B cell (primary cell): ENCODE data around the gene ELOVL1. TPM values are rescaled to one million over a fixed set of nuclear protein-coding genes. Genes with fewer than 3 reads are reported as not detected.

Experiments
- ATAC-seq: fragments of 200-7000 bp; cut with Tn5 transposase; one replicate; pipeline ENCODE4 v1.10.0; 2021; ENCODE audit warnings: low read depth, mild to moderate bottlenecking, moderate number of reproducible peaks, moderate library complexity
- CTCF ChIA-PET: fragments of 350-600 bp; sonication (Branson Sonifier 250); formaldehyde crosslinking; loops from one replicate; lab custom pipeline; 2021; ENCODE audit warnings: antibody characterized with exemption, inconsistent platforms; lab: Charles Lee
- POLR2A ChIA-PET: fragments of 350-600 bp; sonication (Branson Sonifier 250); formaldehyde crosslinking; loops from one replicate; lab custom pipeline; 2021; ENCODE audit warnings: antibody characterized with exemption; lab: Charles Lee
- DNase-seq: peaks from one replicate; pipeline ENCODE4 v3.0.0; 2013
- H2AFZ ChIP-seq: 2 replicates; pipeline ENCODE4 v1.6.1; 2012; ENCODE audit warnings: mild to moderate bottlenecking, low read depth, low read length; ENCODE audit not compliant: insufficient read depth, poor library complexity, severe bottlenecking
- H3K27ac ChIP-seq, 2 donors: 1 replicate in 1 of 2; 2 replicates in 1 of 2; pipeline ENCODE4 v1.5.1; 2012 to 2013; ENCODE audit warnings: low read length in 2 of 2, mild to moderate bottlenecking in 2 of 2, moderate library complexity in 1 of 2
- H3K27me3 ChIP-seq, 4 experiments: fragments of 200-600 bp in 1 of 4; sonication (generic) in 1 of 4; replicated peaks in 1 of 4; 1 replicate in 2 of 4; 2 replicates in 2 of 4; pipeline versions ENCODE4 v1.6.1 to v1.7.0; 2013 to 2016; ENCODE audit warnings: low read length in 3 of 4, mild to moderate bottlenecking in 2 of 4, mixed read lengths in 1 of 4, moderate library complexity in 1 of 4; ENCODE audit not compliant: insufficient read depth in 4 of 4, control insufficient read depth in 3 of 4; ENCODE audit errors: control extremely low read depth in 1 of 4
- H3K36me3 ChIP-seq, 2 experiments: replicated peaks in 1 of 2; 1 replicate in 1 of 2; 2 replicates in 1 of 2; pipeline versions ENCODE4 v1.6.1 to v1.7.1; 2013; ENCODE audit warnings: low read length in 1 of 2; ENCODE audit not compliant: insufficient read depth in 2 of 2, control insufficient read depth in 1 of 2; ENCODE audit errors: control extremely low read depth in 1 of 2, extremely low read depth in 1 of 2
- H3K4me1 ChIP-seq, 2 donors: fragments of 200-600 bp in 1 of 2; sonication (generic) in 1 of 2; 1 replicate in 1 of 2; 2 replicates in 1 of 2; pipeline versions ENCODE4 v1.5.1 to v1.6.1; 2013 to 2017; ENCODE audit warnings: low read length in 2 of 2; ENCODE audit not compliant: control insufficient read depth in 2 of 2, insufficient read depth in 2 of 2
- H3K4me2 ChIP-seq: replicated peaks from 2 replicates; pipeline ENCODE3; 2012; ENCODE audit warnings: mild to moderate bottlenecking, low read depth, low read length; ENCODE audit not compliant: poor library complexity, severe bottlenecking
- H3K4me3 ChIP-seq, 5 experiments: fragments of 200-600 bp in 1 of 5; sonication (generic) in 1 of 5; 1 replicate in 3 of 5; 2 replicates in 2 of 5; pipeline versions ENCODE4 v1.5.1 to v1.7.0; 2011 to 2016; ENCODE audit warnings: low read length in 4 of 5, mild to moderate bottlenecking in 4 of 5, low read depth in 2 of 5, control low read depth in 1 of 5, moderate library complexity in 1 of 5; ENCODE audit not compliant: insufficient read depth in 1 of 5; ENCODE audit errors: control extremely low read depth in 1 of 5, extremely low read depth in 1 of 5
- H3K79me2 ChIP-seq: fragments of 200-600 bp; sonication (generic); one replicate; pipeline ENCODE4 v1.6.0; 2016; ENCODE audit warnings: low read length; ENCODE audit not compliant: control insufficient read depth, insufficient read depth
- H3K9ac ChIP-seq: fragments of 200-600 bp; sonication (generic); 2 replicates; pipeline ENCODE4 v1.6.1; 2017; ENCODE audit warnings: mild to moderate bottlenecking, low read length, moderate library complexity
- H3K9me3 ChIP-seq, 3 donors: one replicate each; pipeline versions ENCODE4 v1.6.1 to v1.7.1; 2013; ENCODE audit warnings: low read length in 2 of 3; ENCODE audit not compliant: control insufficient read depth in 2 of 3, insufficient read depth in 1 of 3; ENCODE audit errors: control extremely low read depth in 1 of 3
- H4K20me1 ChIP-seq: 2 replicates; pipeline ENCODE4 v1.6.0; 2012; ENCODE audit warnings: mild to moderate bottlenecking, low read length; ENCODE audit not compliant: insufficient read depth, control insufficient read depth, poor library complexity, severe bottlenecking
- H3K27ac Mint-ChIP-seq: one replicate; pipeline ENCODE4 v1.8.0; 2021; ENCODE audit warnings: mixed read lengths
- H3K27me3 Mint-ChIP-seq: one replicate; pipeline ENCODE4 v1.8.0; 2021; ENCODE audit warnings: mixed read lengths
- H3K4me1 Mint-ChIP-seq: one replicate; pipeline ENCODE4 v1.8.0; 2021; ENCODE audit warnings: mixed read lengths
- H3K4me3 Mint-ChIP-seq: one replicate; pipeline ENCODE4 v1.8.0; 2021; ENCODE audit warnings: mixed read lengths
- H3K9me3 Mint-ChIP-seq: one replicate; pipeline ENCODE4 v1.8.0; 2022; ENCODE audit warnings: mixed read lengths; ENCODE audit not compliant: insufficient read depth
- EZH2 ChIP-seq: IDR thresholded peaks from 2 replicates; pipeline ENCODE4 v1.6.1; 2012; ENCODE audit warnings: borderline replicate concordance, low read depth, mild to moderate bottlenecking, moderate library complexity, low read length; ENCODE audit not compliant: insufficient read depth, poor library complexity, severe bottlenecking
- WGBS: methylation state at CpG from one replicate; pipeline ENCODE4 v1.1.5; 2013; ENCODE audit warnings: missing lambda C conversion rate; ENCODE audit not compliant: insufficient coverage; 5-methylcytosine and 5-hydroxymethylcytosine counted together
- intact Hi-C: fragments of 100-400 bp; cut with micrococcal nuclease; formaldehyde crosslinking; loops from one replicate; pipeline ENCODE4 v1.10.0; 2022
- polyA plus RNA-seq: library from polyadenylated mRNA; depleted of rRNA; stranded (reverse); fragments of >200 nt; gene quantifications from 2 replicates; pipeline ENCODE4 v1.2.3, GENCODE V29; 2012
- total RNA-seq, 2 donors: library from RNA; stranded (reverse); fragments of 120-200 nt in 1 of 2; gene quantifications; 1 replicate in 1 of 2; 2 replicates in 1 of 2; pipeline versions ENCODE4 v1.2.3 to v1.2.4, GENCODE V29; 2013 to 2022
- TF ChIP-seq, protein P1 (sequence below): fragments of 200-600 bp; IDR thresholded peaks from one replicate; pipeline ENCODE4 v1.8.0; 2022; ENCODE audit warnings: antibody characterized with exemption, mild to moderate bottlenecking

Gene ELOVL1
- total and polyA plus RNA-seq, 2 donors (not counting 1 experiment from before 2014, with no cell fraction given) = 65.4 to 78.8 TPM

DNA sequence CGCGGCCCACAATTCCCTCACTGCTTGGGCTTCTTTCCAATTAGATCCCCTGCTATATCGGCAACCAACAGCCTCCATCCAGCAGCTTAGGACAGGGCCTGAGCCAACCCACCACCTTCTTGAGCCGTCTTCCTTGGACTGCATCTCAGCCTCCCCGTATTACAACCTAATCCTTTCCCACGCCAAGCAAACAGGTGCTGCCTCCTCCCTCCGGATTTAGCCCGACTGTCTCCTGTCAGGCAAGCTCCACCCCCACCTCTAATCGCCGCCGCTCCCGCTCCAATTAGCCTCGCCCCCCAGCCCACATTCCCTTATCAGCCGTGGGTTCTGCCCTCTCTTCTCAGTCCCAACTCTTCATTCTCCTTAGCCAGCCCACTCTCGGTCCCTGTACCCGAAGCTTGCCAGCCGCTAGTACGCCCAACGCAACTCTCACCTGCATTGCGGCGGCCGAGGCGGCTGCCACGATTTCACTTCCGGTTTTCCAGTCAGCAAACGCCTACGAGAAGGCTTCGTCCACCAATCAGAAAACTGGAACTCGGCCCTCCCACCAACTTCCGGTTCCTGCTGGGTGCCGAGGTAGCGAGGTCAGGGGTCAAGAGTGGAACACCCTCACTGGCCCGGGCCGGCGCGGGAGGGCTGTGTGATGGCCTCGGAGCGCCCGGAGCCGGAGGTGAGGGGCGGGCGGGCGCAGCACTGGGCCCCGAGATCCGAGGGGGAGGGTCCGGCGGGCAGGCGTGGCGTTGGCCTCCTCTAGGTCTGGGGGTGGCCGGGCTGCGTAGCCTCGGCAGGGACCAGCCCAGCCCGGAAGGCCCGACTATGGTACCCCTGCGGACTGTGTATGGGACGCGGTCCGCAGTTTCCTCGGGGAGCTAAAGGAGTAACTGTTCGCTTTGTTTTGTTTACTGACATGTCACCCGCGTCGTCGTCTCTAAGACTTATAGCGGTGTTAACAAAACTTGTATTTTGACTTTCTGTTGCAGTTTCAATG, 21.8 kb upstream of the ELOVL1 start, which contains the start of the genes MED8 and SZT2:
Gene MED8 (minus strand): TSS at position 475 of the 988 bp plus-strand sequence. CDS start 36 bp downstream, at position 439.
Gene SZT2 (plus strand): TSS at position 574 of the 988 bp plus-strand sequence. CDS start 70 bp downstream, at position 644.
- Histone ChIP-seq H3K27me3 (no peaks in the 10 kb centered on the region), H2AFZ (peak within 1 kb of the TSS; percentile 91), H3K79me2 (peaks cover 51% of the 10 kb centered on the region), H3K9me3 (no peaks in the 10 kb centered on the region), H3K4me1 (peaks cover 20 to 24% of the 10 kb centered on the region in 2 donors), H3K36me3 (peaks cover under 1 to 33% of the 10 kb centered on the region in 2 experiments), H4K20me1 (peaks cover 12% of the 10 kb centered on the region), H3K27ac (peak within 1 kb of the TSS; percentile 63 to 87), H3K4me3 (peak within 1 kb of the TSS; percentile 82 to 96 (median 92)), H3K4me2 (peak within 1 kb of the TSS; percentile 80), H3K9ac (peak within 1 kb of the TSS; percentile 85)
- no peak for TF ChIP-seq EZH2
- TF ChIP-seq, protein P1, sequence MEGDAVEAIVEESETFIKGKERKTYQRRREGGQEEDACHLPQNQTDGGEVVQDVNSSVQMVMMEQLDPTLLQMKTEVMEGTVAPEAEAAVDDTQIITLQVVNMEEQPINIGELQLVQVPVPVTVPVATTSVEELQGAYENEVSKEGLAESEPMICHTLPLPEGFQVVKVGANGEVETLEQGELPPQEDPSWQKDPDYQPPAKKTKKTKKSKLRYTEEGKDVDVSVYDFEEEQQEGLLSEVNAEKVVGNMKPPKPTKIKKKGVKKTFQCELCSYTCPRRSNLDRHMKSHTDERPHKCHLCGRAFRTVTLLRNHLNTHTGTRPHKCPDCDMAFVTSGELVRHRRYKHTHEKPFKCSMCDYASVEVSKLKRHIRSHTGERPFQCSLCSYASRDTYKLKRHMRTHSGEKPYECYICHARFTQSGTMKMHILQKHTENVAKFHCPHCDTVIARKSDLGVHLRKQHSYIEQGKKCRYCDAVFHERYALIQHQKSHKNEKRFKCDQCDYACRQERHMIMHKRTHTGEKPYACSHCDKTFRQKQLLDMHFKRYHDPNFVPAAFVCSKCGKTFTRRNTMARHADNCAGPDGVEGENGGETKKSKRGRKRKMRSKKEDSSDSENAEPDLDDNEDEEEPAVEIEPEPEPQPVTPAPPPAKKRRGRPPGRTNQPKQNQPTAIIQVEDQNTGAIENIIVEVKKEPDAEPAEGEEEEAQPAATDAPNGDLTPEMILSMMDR = no peak
- ChIA-PET CTCF (interaction anchor here (1.0 to 4.1 kb wide), 7 partner anchors 21 to 168 kb away, joined by 3 to 17 read pairs (median 9); partner anchors contain the start of gene ELOVL1), POLR2A (interaction anchor here (1.0 to 3.1 kb wide), 4 partner anchors 22 to 623 kb away, joined by 3 to 23 read pairs (median 6); partner anchors contain the start of genes C1orf50, CDC20, CFAP57 and EBNA1BP2)
- ATAC-seq (peak; percentile 96), DNase-seq (peak; percentile 95)
- H3K27ac Mint-ChIP-seq = peak within 1 kb of the TSS; percentile 98
- no peaks in the 10 kb centered on the region for H3K9me3 Mint-ChIP-seq
- no peaks in the 10 kb centered on the region for H3K27me3 Mint-ChIP-seq
- intact Hi-C loops = loop anchor here (1.0 kb wide), 3 partner anchors 21 to 217 kb away; partner anchors contain the start of genes CDC20, CFAP57, EBNA1BP2 and ELOVL1
- H3K4me3 Mint-ChIP-seq = peak within 1 kb of the TSS; percentile 100
- H3K4me1 Mint-ChIP-seq = peaks cover 41% of the 10 kb centered on the region
- WGBS = under 1% methylated on average over 64 of the region's 65 CpGs
